ENCODE measurements around the gene ACP6. TPM values are rescaled to one million over a fixed set of nuclear protein-coding genes. Genes with fewer than 3 reads are reported as not detected.

Gene ACP6
- total and polyA plus RNA-seq, 12 donors: 7.4 to 32.6 (median 20.6) TPM

GRCh38 chr1:147641291-147641690 lies 29.0 kb downstream of the ACP6 start:
- Histone ChIP-seq H3K27me3 (no peaks in the 10 kb centered on the region), H3K27ac (no peak overlapping the region), H3K4me1 (replicated peaks in 1 of 2) (no peaks in the 10 kb centered on the region), H3K9me3 (replicated peaks in 1 of 3) (no peaks in the 10 kb centered on the region), H3K4me3 (no peak overlapping the region), H3K36me3 (replicated peaks in 1 of 2) (no peaks in the 10 kb centered on the region)
- intact Hi-C loops (cut with DNase I): loop anchor here (5.0 to 10.0 kb wide), 5 partner anchors 49 to 251 kb away; no protein-coding TSS in a partner anchor
- 76 to 83% (median 80%) methylated on average over 7 to 8 of the region's 8 CpGs for WGBS, 4 donors
- TF ChIP-seq POLR2A (IDR thresholded peaks at IDR 0.05) (no peak), CTCF (IDR thresholded peaks at IDR 0.05) (no peak)
- no peak for DNase-seq

- Histone ChIP-seq H3K36me3 (replicated peaks in 1 of 2) (no peaks in the 10 kb centered on the region), H3K9me3 (replicated peaks in 1 of 3) (no peaks in the 10 kb centered on the region), H3K4me3 (no peak overlapping the region), H3K27me3 (no peaks in the 10 kb centered on the region), H3K4me1 (replicated peaks in 1 of 2) (no peaks in the 10 kb centered on the region), H3K27ac (no peak overlapping the region)
- 41 to 81% (median 55%) methylated on average over 3 to 9 of the region's 9 CpGs for WGBS, 4 donors
- peak; percentile 69 to 86 (median 81) for DNase-seq
- intact Hi-C loops (cut with DNase I): loop anchor here (5.0 to 10.0 kb wide), 5 partner anchors 48 to 252 kb away; no protein-coding TSS in a partner anchor
- TF ChIP-seq POLR2A (IDR thresholded peaks at IDR 0.05) (no peak), CTCF (IDR thresholded peaks at IDR 0.05) (peak; percentile 66 to 81 (median 76))
Measured at GRCh38 chr1:147640553-147641165, 29.7 kb downstream of the ACP6 start.

GRCh38 chr1:147636314-147636713 lies 34.0 kb downstream of the ACP6 start:
- no peak for DNase-seq
- TF ChIP-seq CTCF (IDR thresholded peaks at IDR 0.05) (no peak), POLR2A (IDR thresholded peaks at IDR 0.05) (no peak)
- intact Hi-C loops (cut with DNase I): no loop called here
- Histone ChIP-seq H3K27ac (no peak overlapping the region), H3K27me3 (no peaks in the 10 kb centered on the region), H3K4me1 (replicated peaks in 1 of 2) (no peaks in the 10 kb centered on the region), H3K4me3 (no peak overlapping the region), H3K9me3 (replicated peaks in 1 of 3) (no peaks in the 10 kb centered on the region), H3K36me3 (replicated peaks in 1 of 2) (no peaks in the 10 kb centered on the region)
- WGBS, 4 donors: 89 to 97% (median 94%) methylated on average over 4 of the region's 4 CpGs

- DNase-seq: no peak
- Histone ChIP-seq H3K36me3 (replicated peaks in 1 of 2) (no peaks in the 10 kb centered on the region), H3K27me3 (no peaks in the 10 kb centered on the region), H3K9me3 (replicated peaks in 1 of 3) (no peaks in the 10 kb centered on the region), H3K27ac (peak overlapping the region in 1 of 5 donors; percentile 26), H3K4me3 (no peak overlapping the region), H3K4me1 (replicated peaks in 1 of 2) (peaks cover under 1% of the 10 kb centered on the region in 2 donors)
- 74 to 88% (median 78%) methylated on average over 1 of the region's 1 CpG for WGBS, 4 donors
- intact Hi-C loops (cut with DNase I): no loop called here
- no peak for TF ChIP-seq POLR2A (IDR thresholded peaks at IDR 0.05)
- TF ChIP-seq CTCF (IDR thresholded peaks at IDR 0.05): no peak
Measured at GRCh38 chr1:147635342-147635741, 35.0 kb downstream of the ACP6 start.
